Measurements from ENCODE around the gene KCNIP4.

KCNIP4 gene

DNA sequence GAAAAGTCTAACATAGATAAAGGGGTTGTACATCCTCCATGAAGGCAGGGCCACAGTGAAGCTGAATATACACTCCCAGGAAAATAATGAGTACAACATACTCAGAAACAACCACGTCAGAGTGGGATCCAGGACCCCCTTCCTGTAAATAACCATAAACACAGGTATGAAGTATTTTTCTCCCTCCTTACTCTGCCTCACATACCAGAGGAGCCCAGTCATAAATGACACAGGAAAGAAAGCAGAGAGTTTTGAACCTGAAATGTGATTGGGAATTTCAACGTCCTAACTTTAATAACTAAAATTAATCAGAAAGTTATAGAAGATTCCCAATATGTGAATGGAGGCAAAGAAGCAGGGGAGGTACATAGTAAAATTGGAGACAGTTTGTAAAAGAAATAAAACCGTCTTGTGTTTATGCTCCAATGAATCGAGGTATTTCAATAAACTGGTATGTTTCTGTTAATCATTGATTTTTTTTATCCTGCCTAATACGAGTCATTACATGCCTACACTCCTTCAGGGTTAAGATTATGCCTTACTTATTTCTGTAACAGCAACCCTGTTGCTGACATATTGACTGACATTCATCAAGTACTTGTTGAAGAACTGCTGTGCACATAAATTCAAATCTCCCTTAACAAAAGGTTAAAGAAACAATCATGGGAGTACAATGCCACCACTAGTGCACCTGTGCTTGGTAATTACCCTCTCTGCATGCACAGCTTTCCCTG is 431.3 kb downstream of the KCNIP4 start:
- no peak overlapping the region for H3K4me3 ChIP-seq (replicated peaks; ENCODE audit: low read depth, low read length)
- TF ChIP-seq, protein P1, sequence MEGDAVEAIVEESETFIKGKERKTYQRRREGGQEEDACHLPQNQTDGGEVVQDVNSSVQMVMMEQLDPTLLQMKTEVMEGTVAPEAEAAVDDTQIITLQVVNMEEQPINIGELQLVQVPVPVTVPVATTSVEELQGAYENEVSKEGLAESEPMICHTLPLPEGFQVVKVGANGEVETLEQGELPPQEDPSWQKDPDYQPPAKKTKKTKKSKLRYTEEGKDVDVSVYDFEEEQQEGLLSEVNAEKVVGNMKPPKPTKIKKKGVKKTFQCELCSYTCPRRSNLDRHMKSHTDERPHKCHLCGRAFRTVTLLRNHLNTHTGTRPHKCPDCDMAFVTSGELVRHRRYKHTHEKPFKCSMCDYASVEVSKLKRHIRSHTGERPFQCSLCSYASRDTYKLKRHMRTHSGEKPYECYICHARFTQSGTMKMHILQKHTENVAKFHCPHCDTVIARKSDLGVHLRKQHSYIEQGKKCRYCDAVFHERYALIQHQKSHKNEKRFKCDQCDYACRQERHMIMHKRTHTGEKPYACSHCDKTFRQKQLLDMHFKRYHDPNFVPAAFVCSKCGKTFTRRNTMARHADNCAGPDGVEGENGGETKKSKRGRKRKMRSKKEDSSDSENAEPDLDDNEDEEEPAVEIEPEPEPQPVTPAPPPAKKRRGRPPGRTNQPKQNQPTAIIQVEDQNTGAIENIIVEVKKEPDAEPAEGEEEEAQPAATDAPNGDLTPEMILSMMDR (IDR thresholded peaks at IDR 0.05; ENCODE audit: low read depth, low read length, missing control alignments), result no peak
- DNase-seq (ENCODE audit: extremely low read depth, low read depth), result no peak

DNA sequence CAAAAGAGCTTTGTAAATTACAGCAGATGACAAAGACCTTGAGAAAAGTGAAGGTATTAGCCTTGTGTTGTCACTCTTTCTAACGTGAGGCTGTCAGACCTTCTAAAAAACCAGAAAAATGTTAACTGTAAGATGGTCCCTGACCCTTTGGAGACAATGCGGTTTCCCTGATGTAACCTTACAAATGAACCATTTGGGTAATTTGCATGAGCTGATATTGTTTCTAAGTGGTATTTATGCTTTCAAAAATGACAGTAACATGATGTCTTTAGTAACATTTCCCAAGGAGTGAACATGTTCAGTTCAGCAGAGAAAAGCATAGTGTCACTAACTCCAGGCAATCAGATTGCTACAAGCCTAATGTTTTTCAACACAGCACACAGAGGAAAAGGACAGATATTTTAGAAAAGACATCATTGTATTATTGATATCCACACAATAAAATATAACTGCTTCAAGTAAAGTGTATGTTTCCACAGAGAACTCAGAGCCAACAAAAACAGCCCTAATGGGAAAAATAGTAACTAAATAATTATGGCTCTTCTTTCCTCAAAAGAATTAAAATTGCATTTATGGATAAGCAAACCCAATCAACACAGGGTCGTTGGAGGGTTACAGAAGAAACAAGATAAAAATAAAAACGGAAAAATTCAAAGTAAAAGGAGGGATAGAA is 434.4 kb downstream of the KCNIP4 start:
- H3K4me3 ChIP-seq (replicated peaks; ENCODE audit: low read depth, low read length), result no peak overlapping the region
- TF ChIP-seq, protein P1 (IDR thresholded peaks at IDR 0.05; ENCODE audit: low read depth, low read length, missing control alignments), result no peak
- no peak for DNase-seq (ENCODE audit: extremely low read depth, low read depth)

DNA sequence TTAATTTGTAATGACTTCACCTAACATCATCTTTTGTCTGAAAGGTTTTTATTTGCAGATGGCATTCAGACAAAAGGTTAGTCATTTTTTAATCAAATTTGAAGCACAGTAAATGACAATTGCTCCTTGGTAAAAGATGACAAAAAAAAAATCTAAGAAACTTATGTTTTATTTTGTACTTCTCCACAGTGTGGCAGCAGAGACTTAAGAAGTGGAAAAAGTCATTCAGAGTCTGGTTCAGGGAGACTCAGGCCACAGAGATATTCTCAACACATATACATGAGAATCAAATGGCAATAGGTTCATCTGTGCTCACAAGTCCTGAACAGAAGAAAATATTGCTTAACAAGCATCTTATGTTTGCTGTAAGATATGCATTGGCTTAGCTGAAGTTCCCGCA is 436.2 kb downstream of the KCNIP4 start:
- no peak for DNase-seq (ENCODE audit: extremely low read depth, low read depth)
- TF ChIP-seq, protein P1 (IDR thresholded peaks at IDR 0.05; ENCODE audit: low read depth, low read length, missing control alignments), result peak; percentile 10
- H3K4me3 ChIP-seq (replicated peaks; ENCODE audit: low read depth, low read length), result no peak overlapping the region

DNA sequence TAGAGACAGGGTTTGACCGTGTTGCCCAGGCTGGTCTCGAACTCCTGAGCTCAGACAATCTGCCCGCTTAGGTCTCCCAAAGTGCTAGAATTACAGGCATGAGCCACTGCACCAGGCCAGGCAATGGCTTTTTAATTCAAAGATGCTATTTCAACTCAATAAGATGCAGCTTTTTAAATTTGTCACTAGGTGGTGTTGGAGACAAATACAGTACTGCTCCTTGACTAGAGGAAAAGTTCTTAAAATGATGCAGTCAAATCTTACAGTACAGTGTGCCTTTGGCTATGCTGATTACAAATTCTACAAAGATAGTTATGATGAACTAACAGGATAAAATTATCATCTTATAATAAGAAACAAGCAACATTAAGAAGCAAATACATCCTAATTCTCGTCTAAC is 441.1 kb downstream of the KCNIP4 start:
- no peak for DNase-seq (ENCODE audit: extremely low read depth, low read depth)
- TF ChIP-seq, protein P1 (IDR thresholded peaks at IDR 0.05; ENCODE audit: low read depth, low read length, missing control alignments), result no peak
- no peak overlapping the region for H3K4me3 ChIP-seq (replicated peaks; ENCODE audit: low read depth, low read length)

DNA sequence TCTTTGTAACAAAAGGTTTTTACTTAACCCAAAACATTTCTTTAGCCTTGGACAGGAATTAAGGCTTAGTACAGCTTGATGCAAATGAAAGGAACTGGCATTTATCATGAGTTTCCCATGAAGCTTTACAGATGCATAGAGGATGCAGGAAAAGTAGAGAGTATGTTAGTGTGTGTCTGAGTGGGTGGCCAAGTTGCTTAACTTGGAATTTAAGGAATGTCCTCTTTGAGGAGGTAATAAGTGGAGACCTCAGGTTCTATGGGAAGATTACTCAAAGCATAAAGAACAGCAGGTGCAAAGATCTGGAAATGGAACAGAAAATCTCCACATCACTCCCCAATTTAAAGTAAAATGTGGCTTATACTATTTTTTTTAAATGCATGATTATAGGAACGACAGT is 457.9 kb downstream of the KCNIP4 start:
- DNase-seq (ENCODE audit: extremely low read depth, low read depth), result no peak
- no peak overlapping the region for H3K4me3 ChIP-seq (replicated peaks; ENCODE audit: low read depth, low read length)
- TF ChIP-seq, protein P1 (IDR thresholded peaks at IDR 0.05; ENCODE audit: low read depth, low read length, missing control alignments), result no peak

DNA sequence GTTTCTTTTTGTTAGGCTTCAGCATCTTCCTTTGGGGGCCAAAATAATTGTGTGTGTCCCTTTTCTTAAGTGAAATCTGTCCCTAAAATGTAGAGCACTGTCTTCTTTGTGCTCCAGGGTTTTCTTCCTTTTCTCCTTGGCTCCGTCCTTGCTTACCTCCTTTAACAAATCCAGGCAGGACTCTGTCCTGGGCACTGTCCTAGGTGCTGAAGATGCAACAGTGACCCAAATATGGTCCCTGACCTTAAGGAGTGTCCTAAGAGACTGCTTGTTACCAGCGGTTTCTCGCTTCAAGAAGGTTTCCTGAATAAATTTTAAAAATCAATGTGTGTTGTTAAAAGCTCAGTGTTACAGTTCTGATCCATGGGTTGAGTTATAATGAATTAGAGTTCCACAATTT is 471.8 kb downstream of the KCNIP4 start:
- no peak overlapping the region for H3K4me3 ChIP-seq (replicated peaks; ENCODE audit: low read depth, low read length)
- TF ChIP-seq, protein P1 (IDR thresholded peaks at IDR 0.05; ENCODE audit: low read depth, low read length, missing control alignments), result no peak
- no peak for DNase-seq (ENCODE audit: extremely low read depth, low read depth)
